Stimulated activated naive CD8-positive, alpha-beta T cell treated with anti-CD3 and anti-CD28 coated beads, Interleukin-15, Interleukin-2, amounts not matched to agents 100 U/mL and 50 U/mL, for 24 hours (primary cell): ENCODE data around the gene SPATA33.
"Not testable (repeated sequence)": the region's sequence is repeated elsewhere in the genome, so short reads cannot be mapped to it uniquely, and the experiment has no call there.

Source experiments
- ATAC-seq: fragments of 150-1000 bp; cut with Tn5 transposase; one replicate; pipeline ENCODE4 v1.10.0; 2021
- DNase-seq: peaks from one replicate; pipeline ENCODE4 v3.0.0; 2021

Gene SPATA33

GRCh38 chr16:89664238-89664637 is 6.6 kb downstream of the SPATA33 start:
- ATAC-seq, DNase-seq: not testable (repeated sequence)

- ATAC-seq, DNase-seq: not testable (repeated sequence)
Observed at GRCh38 chr16:89667000-89667399, 9.4 kb downstream of the SPATA33 start.

DNA sequence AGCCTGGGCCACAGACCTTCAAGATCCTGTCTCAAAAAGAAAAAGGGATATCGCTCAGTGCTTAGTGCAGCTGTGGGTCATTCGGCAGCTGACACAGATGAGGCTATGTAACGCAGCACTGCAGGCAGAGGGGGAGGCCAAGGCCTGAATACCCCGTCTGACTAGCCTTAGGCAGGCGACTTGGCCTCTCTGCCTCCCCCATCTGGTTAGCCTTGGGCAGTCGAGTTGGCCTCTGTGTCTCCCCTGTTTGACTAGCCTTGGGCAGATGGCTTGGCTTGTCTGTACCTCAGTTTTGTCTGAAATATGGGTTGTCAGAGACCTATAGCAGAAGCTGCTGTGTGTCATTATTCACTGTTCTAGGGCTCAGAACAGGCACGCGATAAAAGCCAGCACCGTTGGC is 10.0 kb downstream of the SPATA33 start:
- ATAC-seq: no peak
- DNase-seq: peak; percentile 3

DNA sequence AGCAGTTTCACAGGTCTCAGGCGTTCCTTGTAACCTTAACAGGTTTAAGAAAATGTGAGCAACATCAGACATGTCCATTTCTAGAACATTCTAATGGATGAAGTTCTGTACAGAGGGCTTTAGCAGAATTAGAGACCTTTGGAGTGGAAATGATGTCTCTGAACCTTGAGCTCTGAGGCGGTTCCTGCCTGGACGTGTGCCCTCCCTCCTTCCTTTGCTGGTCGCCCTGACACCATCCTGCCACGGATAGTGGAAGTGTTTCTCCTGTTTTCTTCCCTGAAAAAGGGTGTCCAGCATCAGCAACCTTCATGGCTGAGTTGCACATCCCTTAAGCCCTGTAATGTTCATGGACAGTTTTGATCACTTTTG is 11.1 kb downstream of the SPATA33 start:
- ATAC-seq (no peak), DNase-seq (no peak)

DNA sequence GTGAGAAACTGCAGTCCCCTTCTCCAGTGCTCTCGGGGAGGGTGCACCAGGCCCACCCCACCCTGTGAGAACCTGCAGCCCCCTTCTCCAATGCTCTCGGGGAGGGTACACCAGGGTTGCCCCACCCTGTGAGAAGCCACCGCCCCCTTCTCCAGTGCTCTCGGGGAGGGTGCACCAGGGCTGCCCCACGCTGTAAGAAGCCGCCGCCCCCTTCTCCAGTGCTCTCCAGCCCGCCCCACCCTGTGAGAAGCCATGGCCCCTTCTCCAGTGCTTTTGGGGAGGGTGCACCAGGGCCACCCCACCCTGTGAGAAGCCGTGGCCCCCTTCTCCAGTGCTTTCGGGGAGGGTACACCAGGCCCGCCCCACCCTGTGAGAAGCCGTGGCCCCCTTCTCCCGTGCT is 12.1 kb downstream of the SPATA33 start:
- DNase-seq: no peak
- ATAC-seq: no peak

DNA sequence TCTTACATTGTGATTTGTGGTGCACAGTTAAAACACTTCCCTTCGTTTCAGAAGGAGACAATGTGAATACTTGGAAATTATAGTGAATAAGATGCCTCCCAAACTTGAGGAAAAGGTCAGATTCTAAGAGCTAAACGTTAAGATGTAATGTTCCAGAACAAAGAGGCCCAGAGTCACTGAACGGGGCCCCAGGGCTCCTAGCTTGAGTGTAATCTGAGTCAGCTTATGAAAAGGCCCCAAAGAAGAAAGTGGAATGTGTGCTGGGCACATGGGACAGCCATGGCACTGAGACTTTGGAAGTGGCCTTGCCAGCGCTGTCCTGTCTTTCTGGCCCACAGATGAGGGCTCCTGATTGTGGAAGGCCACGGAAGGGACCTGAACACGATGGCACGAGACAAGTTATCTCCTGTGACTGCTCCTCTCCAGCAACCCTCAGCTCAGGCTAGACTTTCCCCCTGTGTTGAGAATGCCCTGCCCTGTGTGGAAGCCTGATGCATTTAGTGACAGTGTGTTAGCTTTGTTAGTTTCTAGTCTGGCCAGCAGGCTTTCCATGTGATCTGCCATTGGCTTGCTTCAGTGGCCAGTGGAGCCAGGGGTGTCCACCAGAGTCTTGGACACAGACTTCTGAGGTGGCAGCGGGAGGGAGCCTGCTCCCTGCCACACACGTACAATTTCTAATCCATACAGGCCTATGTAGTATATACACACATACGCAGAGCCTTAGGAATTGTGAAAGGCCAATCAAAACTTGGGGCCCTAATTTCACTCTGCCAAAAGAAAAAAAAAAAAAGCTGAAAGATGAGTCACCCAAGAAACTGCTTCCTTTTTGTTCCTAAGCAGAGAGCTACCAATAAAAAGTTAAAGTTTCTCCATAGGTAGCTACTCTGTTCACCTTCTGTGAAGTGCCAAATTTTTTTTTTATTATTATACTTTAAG is 13.1 kb downstream of the SPATA33 start:
- no peak for ATAC-seq

DNA sequence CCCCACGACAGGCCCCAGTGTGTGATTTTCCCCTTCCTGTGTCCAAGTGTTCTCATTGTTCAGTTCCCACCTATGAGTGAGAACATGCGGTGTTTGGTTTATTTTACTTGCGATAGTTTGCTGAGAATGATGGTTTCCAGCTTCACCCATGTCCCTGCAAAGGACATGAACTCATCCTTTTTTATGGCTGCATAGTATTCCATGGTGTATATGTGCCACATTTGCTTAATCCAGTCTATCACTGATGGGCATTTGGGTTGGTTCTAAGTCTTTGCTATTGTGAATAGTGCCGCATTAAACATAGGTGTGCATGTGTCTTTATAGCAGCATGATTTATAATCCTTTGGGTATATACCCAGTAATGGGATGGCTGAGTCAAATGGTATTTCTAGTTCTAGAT is 13.9 kb downstream of the SPATA33 start:
- not testable (repeated sequence) for DNase-seq, ATAC-seq

More for the DNA sequence above, 13.1 kb downstream of the SPATA33 start:
- DNase-seq: peak; percentile 2

DNA sequence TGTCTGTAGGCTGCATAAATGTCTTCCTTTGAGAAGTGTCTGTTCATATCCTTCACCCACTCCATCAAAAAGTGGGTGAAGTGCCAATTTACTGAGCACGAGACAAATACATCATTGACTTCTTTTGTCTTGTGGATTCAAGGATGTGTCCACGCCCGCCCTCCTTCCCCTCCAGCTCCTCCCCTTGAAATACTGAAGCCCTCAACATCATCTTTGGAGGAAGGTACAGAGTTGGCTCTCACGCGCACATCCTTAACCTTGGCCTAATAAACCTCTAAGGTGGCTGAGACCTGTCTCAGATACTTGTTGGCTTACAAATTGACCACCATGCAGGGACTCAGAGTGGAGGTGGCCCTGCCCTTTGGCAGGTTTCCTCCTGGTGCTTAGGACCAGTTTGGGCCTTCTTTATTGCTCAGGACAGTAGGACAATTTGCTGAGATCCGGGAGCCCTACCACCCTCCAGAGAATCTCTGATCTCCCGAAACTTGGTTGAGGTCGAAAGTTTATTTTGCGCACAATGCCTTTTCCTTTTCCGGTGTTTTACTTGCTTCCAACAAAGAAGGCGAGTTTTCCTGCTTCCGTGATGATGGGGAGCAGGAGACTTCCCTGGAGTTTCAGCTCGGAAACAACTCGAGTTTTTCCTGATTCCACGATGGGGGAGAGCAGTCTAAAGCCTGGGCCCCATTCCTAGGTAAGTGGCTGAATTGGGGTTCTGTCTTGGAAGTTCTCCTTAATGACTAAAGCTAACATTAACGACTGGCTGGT is 14.7 kb downstream of the SPATA33 start:
- ATAC-seq (no peak), DNase-seq (no peak)

- DNase-seq (no peak), ATAC-seq (no peak)
Observed at GRCh38 chr16:89678258-89678657, 20.6 kb downstream of the SPATA33 start.

DNA sequence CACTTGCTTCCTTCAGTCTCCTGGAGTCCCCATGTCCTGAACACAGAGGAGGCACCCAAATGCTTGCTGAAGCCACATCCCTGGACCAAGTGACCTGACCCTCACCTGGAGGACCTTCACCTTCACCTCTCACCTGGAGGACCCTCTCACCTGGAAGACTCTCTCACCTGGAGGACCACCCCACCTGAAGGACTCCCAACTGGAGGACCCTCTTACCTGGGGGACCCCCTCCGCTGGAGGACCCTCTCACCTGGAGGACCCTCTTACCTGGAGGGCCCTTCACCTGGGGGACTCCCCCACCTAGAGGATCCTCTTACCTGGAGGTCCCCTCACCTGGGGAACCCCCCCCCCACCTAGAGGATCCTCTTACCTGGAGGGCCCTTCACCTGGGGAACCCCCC is 28.3 kb downstream of the SPATA33 start:
- no peak for ATAC-seq

GRCh38 chr16:89686520-89687091 is 29.0 kb downstream of the SPATA33 start, which contains the start of gene CDK10:
TSS of gene CDK10 (plus strand) at chr16:89686689. CDS start at chr16:89686711, 22 bp downstream.
- ATAC-seq (peak; percentile 89), DNase-seq (peak; percentile 94)

More for the DNA sequence above, 28.3 kb downstream of the SPATA33 start:
- peak; percentile 3 for DNase-seq

DNA sequence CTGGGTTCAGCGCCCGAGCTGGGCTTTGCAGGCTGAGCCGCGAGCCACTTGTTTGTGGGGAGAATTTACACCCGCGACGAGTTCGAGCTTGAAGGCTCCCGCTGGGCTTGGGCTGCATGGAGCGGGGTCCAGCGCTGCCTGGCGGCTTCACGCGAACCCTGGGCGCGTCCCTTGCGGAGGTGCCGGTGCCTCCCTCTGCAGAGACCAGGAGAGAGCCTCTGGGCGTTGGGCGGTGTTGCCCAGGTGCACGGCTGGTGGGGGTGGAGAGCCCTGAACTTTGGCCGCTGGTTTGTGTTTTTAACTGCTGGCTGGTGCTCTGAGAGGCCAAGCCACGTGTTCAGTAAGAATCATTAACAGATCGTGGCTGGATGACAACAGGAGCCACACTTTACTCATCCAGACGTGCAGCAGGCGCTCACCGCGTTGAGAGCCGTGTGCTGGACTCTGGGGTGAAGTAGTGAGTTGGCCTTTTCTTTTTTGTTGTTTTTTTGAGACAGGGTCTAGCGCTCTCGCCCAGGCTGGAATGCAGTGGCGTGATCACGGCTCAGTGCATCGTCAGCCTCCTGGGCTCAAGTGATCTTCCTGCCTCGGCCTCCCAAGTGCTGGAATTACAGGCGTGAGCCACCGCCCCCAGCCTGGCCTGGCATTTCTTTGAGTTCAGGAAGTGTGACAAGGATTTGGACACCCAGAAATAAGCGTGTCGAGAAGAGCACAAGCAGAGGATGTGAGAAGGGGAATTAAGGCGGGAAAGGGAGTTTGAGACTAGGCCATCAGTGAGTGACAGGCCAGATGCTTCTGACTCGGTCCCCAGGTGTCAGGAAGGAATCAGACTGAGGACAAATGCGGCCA is 29.7 kb downstream of the SPATA33 start:
- ATAC-seq: peak; percentile 41
- peak; percentile 31 for DNase-seq

DNA sequence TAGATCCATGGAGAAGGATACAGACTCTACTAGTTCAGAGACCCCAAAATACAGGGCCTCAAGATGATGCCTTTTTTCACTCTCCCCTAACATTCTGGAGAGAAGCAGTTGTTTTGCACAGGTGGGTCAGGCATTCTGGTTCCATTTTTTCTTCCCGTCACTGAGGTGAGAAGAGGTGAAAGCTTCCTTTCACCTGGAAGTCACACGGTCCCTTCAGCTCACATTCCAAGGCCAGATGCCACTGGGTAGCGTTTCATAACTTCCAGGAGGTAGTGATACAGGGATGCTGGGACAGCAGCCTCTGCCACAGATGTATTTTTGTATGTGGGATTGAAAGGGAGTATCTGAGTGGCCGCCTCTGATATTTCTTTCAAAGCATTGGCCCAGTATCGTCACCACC is 30.8 kb downstream of the SPATA33 start:
- ATAC-seq (no peak), DNase-seq (no peak)

DNA sequence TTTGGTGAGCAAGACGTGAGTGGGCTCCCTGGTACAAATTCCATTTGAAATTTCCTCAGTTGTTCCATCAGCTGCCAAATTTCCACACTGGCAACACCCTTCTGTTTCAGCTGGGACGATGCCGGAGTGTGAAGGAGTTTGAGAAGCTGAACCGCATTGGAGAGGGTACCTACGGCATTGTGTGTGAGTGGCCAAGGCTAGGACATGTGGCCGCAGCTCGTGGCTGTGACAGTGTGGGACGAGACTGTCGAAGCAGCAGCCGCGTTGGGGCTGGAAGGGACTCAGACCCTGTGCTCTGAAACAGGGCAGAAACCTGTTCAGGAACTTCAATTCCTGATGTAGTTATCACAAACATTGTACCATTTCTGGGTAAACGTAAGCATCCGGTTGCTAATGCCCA is 31.5 kb downstream of the SPATA33 start:
- ATAC-seq (no peak), DNase-seq (no peak)

- peak; percentile 2 for DNase-seq
- ATAC-seq: not testable (repeated sequence)
Observed at GRCh38 chr16:89689621-89690020, 32.0 kb downstream of the SPATA33 start.

- ATAC-seq: no peak
- peak; percentile 4 for DNase-seq
Observed at GRCh38 chr16:89690392-89690901, 32.8 kb downstream of the SPATA33 start.

DNA sequence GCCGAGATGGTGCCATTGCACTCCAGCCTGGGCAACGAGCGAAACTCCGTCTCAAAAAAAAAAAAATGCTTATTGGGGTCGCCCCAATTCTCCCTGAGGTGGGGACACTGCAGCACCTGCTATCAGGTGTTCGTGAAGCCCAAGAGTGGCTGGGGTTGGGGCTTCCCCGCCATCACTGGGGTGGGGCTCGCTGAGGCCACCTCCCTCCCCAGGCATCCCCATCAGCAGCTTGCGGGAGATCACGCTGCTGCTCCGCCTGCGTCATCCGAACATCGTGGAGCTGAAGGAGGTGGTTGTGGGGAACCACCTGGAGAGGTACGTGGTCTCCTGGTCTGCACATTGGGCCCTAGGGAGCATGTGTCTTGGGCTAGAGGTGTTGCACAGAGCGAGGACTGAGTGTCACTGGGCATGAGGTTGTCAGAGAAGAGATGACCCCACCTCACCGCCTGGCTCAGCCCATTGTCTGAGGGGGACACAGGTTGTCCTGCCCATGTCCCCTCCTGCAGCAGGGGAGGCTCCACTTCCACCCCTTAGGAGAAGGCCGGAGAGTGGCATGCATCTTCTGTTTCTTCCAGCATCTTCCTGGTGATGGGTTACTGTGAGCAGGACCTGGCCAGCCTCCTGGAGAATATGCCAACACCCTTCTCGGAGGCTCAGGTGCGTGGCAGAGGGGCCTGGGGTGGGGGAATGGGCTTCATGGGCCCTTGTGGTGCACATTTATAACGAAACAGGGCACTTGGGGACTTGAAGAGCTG is 33.8 kb downstream of the SPATA33 start:
- no peak for ATAC-seq

DNA sequence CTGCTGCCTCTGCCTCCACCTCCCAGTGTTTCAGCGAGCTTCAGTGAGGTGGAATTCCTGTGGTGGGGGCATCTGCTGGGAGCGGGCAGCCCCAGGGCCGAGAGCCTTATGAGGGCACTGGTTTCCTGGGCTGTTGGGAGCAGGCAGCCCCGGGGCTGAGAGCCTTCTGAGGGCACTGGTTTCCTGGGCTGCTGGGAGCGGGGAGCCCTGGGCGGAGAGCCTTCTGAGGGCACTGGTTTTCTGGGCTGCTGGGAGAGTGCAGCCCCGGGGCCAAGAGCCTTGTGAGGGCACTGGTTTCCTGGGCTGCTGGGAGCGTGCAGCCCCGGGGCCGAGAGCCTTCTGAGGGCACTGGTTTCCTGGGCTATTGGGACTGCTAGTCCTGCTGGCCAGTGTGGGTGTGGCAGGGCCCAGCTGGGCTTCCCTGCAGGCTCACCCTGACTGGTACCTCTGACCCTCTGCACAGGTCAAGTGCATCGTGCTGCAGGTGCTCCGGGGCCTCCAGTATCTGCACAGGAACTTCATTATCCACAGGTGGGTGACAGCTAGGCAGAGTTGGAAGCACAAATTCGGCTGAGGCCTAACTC is 34.4 kb downstream of the SPATA33 start:
- ATAC-seq: no peak
- no peak for DNase-seq

More for the DNA sequence above, 33.8 kb downstream of the SPATA33 start:
- peak; percentile 1 for DNase-seq

GRCh38 chr16:89693289-89693731 is 35.7 kb downstream of the SPATA33 start:
- ATAC-seq: no peak
- peak; percentile 1 for DNase-seq
